GM18873 (cell line): Measurements from ENCODE around the gene CCDC117.
"Not testable (repeated sequence)": the region's sequence is repeated elsewhere in the genome, so short reads cannot be mapped to it uniquely, and the experiment has no call there.

Experiments used
- ATAC-seq: cut with Tn5 transposase; IDR thresholded peaks from one replicate; pipeline ENCODE4 v1.9.1; 2021; ENCODE audit warnings: mild to moderate bottlenecking, moderate library complexity, moderate number of reproducible peaks; ENCODE audit not compliant: unreplicated experiment, low FRiP score

CCDC117 gene

GRCh38 chr22:28799606-28800307 lies 27.3 kb downstream of the CCDC117 start:
- ATAC-seq, result peak; percentile 14

- peak; percentile 54 for ATAC-seq
Measured at GRCh38 chr22:28800308-28801041, 28.0 kb downstream of the CCDC117 start, which contains the start of gene XBP1. XBP1 (minus strand) TSS chr22:28800569.

- no peak for ATAC-seq
Measured at GRCh38 chr22:28801845-28802594, 29.5 kb downstream of the CCDC117 start.

GRCh38 chr22:28802595-28803123 lies 30.2 kb downstream of the CCDC117 start:
- no peak for ATAC-seq

GRCh38 chr22:28805426-28805825 lies 32.9 kb downstream of the CCDC117 start:
- not testable (repeated sequence) for ATAC-seq

GRCh38 chr22:28808716-28809355 lies 36.3 kb downstream of the CCDC117 start:
- ATAC-seq, result no peak

- no peak for ATAC-seq
Measured at GRCh38 chr22:28810821-28811491, 38.5 kb downstream of the CCDC117 start.

GRCh38 chr22:28812516-28812915 lies 40.0 kb downstream of the CCDC117 start:
- no peak for ATAC-seq

GRCh38 chr22:28813772-28814518 lies 41.5 kb downstream of the CCDC117 start:
- ATAC-seq, result no peak

GRCh38 chr22:28815111-28815510 lies 42.6 kb downstream of the CCDC117 start:
- no peak for ATAC-seq

GRCh38 chr22:28815729-28816128 lies 43.2 kb downstream of the CCDC117 start:
- ATAC-seq, result no peak

GRCh38 chr22:28817064-28817463 lies 44.6 kb downstream of the CCDC117 start:
- no peak for ATAC-seq

- ATAC-seq, result no peak
Measured at GRCh38 chr22:28817919-28818859, 45.7 kb downstream of the CCDC117 start.

- peak; percentile 59 for ATAC-seq
Measured at GRCh38 chr22:28819253-28820096, 47.0 kb downstream of the CCDC117 start.

GRCh38 chr22:28820885-28821284 lies 48.4 kb downstream of the CCDC117 start:
- no peak for ATAC-seq

GRCh38 chr22:28821452-28821851 lies 49.0 kb downstream of the CCDC117 start:
- no peak for ATAC-seq

- no peak for ATAC-seq
Measured at GRCh38 chr22:28822930-28823551, 50.5 kb downstream of the CCDC117 start.
